ENCODE measurements around the gene KCTD11. TPM values are rescaled to one million over a fixed set of nuclear protein-coding genes. Genes with fewer than 3 reads are reported as not detected.
"Not testable (repeated sequence)": the region's sequence is repeated elsewhere in the genome, so short reads cannot be mapped to it uniquely, and the experiment has no call there.

Gene KCTD11
- total and polyA plus RNA-seq, 8 donors: 0.58 to 14.1 (median 6.4) TPM

DNA sequence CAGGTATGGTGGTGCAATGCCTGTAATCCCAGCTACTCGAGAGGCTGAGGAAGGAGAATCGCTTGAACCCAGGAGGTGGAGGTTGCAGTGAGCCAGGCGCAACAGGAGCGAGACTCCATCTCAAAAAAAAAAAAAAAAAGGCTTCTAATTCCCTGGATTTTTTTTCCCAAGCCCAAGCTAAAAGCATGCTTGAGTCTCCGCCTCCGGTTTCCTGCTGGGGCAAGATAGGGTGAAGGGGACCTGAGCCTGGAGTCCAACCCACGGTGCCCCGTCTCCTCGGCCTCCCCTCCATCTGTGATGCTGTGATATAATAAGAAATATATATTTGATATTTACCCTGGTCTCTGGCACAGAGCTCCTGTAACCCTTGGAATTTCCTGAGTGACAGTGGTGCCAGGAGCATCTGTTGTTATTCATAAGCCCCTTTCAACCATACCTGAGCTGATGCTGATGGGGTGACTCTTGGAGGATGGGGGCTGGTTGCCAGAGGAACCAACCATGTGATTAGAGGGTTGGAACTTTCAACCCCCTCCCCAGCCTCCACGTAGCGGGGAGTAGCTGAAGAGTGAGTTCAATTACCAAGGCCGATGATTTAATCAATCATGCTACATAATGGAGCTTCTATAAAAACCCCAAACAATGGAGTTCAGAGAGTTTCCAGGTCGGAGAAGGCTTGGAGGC is 16.1 kb downstream of the KCTD11 start:
- intact Hi-C loops (cut with DNase I; ENCODE audit: low total_unique reads): loop anchor here (10.0 kb wide), 1 partner anchor 57 kb away; the partner anchor contains the start of genes SPEM1, SPEM2 and SPEM3
- 64 to 75% (median 71%) methylated on average over 13 of the region's 13 CpGs for WGBS, 5 donors
- Histone ChIP-seq H3K9me3 (no peaks in the 10 kb centered on the region), H3K4me1 (no peaks in the 10 kb centered on the region), H3K4me3 (no peak overlapping the region), H3K27me3 (peaks cover 0 to 13% (median 0%) of the 10 kb centered on the region in 3 donors), H3K36me3 (no peaks in the 10 kb centered on the region), H3K27ac (no peak overlapping the region)
- no peak for DNase-seq
- no peak for TF ChIP-seq EP300 (IDR thresholded peaks at IDR 0.05)
- no peak for TF ChIP-seq POLR2A (IDR thresholded peaks at IDR 0.05)
- TF ChIP-seq POLR2AphosphoS5 (IDR thresholded peaks at IDR 0.05): no peak
- TF ChIP-seq, protein P1, sequence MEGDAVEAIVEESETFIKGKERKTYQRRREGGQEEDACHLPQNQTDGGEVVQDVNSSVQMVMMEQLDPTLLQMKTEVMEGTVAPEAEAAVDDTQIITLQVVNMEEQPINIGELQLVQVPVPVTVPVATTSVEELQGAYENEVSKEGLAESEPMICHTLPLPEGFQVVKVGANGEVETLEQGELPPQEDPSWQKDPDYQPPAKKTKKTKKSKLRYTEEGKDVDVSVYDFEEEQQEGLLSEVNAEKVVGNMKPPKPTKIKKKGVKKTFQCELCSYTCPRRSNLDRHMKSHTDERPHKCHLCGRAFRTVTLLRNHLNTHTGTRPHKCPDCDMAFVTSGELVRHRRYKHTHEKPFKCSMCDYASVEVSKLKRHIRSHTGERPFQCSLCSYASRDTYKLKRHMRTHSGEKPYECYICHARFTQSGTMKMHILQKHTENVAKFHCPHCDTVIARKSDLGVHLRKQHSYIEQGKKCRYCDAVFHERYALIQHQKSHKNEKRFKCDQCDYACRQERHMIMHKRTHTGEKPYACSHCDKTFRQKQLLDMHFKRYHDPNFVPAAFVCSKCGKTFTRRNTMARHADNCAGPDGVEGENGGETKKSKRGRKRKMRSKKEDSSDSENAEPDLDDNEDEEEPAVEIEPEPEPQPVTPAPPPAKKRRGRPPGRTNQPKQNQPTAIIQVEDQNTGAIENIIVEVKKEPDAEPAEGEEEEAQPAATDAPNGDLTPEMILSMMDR (IDR thresholded peaks at IDR 0.05): no peak

DNA sequence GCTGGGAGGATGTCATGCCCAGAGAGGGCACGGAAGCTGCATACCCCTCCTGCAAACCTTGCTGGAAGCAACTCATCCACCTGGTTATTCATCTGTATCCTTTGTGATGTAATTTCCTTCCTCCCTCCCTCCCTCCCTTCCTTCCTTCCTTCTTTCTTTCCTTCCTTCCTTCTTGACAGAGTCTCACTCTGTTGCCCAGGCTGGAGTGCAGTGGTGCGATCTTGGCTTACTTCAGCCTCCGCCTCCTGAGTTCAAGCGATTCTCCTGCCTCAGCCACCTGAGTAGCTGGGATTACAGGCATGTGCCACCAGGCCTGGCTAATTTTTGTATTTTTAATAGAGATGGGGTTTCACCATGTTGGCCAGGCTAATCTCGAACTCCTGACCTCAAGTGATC is 16.6 kb downstream of the KCTD11 start:
- H3K4me3 ChIP-seq, DNase-seq, H3K27ac ChIP-seq, H3K4me1 ChIP-seq, H3K9me3 ChIP-seq, H3K36me3 ChIP-seq: not testable (repeated sequence)
- peaks cover 0 to 13% (median 0%) of the 10 kb centered on the region in 3 donors for H3K27me3 ChIP-seq
- WGBS, 5 donors: 86 to 91% (median 90%) methylated on average over 5 of the region's 5 CpGs
- intact Hi-C loops (cut with DNase I; ENCODE audit: low total_unique reads): loop anchor here (10.0 kb wide), 1 partner anchor 56 kb away; the partner anchor contains the start of genes SPEM1, SPEM2 and SPEM3

DNA sequence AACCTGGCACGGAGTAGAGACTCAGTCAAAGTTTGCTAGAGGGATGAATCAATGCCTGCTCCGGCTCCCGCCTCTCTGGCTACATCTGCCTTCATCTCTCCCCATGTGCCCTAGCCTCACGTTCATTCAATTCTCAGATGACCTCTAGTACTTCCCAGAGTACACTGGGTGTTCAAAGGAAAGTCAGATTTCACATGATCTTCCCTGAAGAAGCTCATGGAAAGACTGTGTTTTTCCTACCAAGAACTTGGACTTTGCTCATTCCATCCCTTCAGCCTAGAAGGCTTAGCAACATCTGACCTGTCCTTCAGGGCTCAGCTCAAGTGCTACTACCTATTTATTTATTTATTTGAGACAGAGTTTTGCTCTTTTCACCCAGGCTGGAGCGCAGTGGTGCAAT is 17.9 kb downstream of the KCTD11 start:
- no peak for DNase-seq
- H3K4me1 ChIP-seq: no peaks in the 10 kb centered on the region
- intact Hi-C loops (cut with DNase I; ENCODE audit: low total_unique reads): loop anchor here (10.0 kb wide), 1 partner anchor 55 kb away; the partner anchor contains the start of genes SPEM1, SPEM2 and SPEM3
- TF ChIP-seq POLR2AphosphoS5 (IDR thresholded peaks at IDR 0.05): no peak
- no peak overlapping the region for H3K4me3 ChIP-seq
- H3K27ac ChIP-seq: no peak overlapping the region
- WGBS, 5 donors: 74 to 79% (median 77%) methylated on average over 5 of the region's 5 CpGs
- no peaks in the 10 kb centered on the region for H3K9me3 ChIP-seq
- H3K27me3 ChIP-seq: peaks cover 0 to 13% (median 0%) of the 10 kb centered on the region in 3 donors
- no peaks in the 10 kb centered on the region for H3K36me3 ChIP-seq

DNA sequence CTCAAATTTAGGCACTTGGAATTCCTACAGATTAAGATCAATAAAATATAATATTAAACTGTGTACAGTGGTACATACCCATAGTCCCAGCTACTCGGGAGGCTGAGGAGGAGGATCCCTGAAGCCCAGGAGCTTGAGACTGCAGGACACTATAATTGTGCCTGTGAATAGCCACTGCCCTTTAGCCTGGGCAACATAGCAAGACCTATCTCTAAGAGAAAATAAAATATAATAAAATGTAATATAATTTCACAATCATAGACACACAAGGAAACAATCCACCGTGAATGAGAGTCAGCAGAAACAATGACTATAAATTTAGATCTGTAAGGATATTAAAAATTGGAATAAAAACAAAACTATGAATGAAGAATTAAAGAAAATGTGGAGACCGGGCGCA is 18.9 kb downstream of the KCTD11 start:
- Histone ChIP-seq H3K27ac (no peak overlapping the region), H3K27me3 (peaks cover 0 to 13% (median 0%) of the 10 kb centered on the region in 3 donors), H3K4me1 (no peaks in the 10 kb centered on the region), H3K36me3 (no peaks in the 10 kb centered on the region), H3K9me3 (no peaks in the 10 kb centered on the region), H3K4me3 (no peak overlapping the region)
- intact Hi-C loops (cut with DNase I; ENCODE audit: low total_unique reads): no loop called here
- DNase-seq: no peak
- 82 to 90% (median 86%) methylated on average over 4 of the region's 4 CpGs for WGBS, 5 donors
- TF ChIP-seq EP300 (IDR thresholded peaks at IDR 0.05): no peak
- TF ChIP-seq POLR2AphosphoS5 (IDR thresholded peaks at IDR 0.05): no peak
- TF ChIP-seq, protein P1 (IDR thresholded peaks at IDR 0.05): no peak
- TF ChIP-seq POLR2A (IDR thresholded peaks at IDR 0.05): no peak

DNA sequence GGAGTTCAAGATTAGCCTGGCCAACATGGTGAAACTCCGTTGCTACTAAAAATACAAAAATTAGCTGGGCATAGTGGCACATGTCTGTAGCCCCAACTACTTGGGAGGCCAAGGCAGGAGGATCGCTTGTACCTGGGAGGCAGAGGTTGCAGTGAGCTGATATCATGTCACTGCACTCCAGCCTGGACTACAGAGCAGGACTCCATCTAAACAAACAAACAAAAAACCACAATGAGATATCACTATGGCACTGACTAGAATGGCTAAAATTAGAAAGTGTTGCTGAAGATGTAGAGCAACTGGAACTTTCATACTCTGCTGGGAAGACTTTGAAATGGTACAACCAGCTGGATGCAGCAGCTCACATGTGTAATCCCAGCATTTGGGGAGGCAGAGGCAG is 22.4 kb downstream of the KCTD11 start:
- no peaks in the 10 kb centered on the region for H3K9me3 ChIP-seq
- TF ChIP-seq, protein P1 (IDR thresholded peaks at IDR 0.05): no peak
- TF ChIP-seq EP300 (IDR thresholded peaks at IDR 0.05) (no peak), POLR2AphosphoS5 (IDR thresholded peaks at IDR 0.05) (no peak), POLR2A (IDR thresholded peaks at IDR 0.05) (no peak)
- H3K27ac ChIP-seq: no peak overlapping the region
- H3K4me3 ChIP-seq: no peak overlapping the region
- DNase-seq: no peak
- intact Hi-C loops (cut with DNase I; ENCODE audit: low total_unique reads): no loop called here
- 76 to 89% (median 82%) methylated on average over 2 of the region's 2 CpGs for WGBS, 5 donors
- no peaks in the 10 kb centered on the region for H3K36me3 ChIP-seq
- H3K27me3 ChIP-seq: peaks cover 0 to 13% (median 0%) of the 10 kb centered on the region in 3 donors
- no peaks in the 10 kb centered on the region for H3K4me1 ChIP-seq
